HG02623 (cell line): ENCODE results near the gene OR6K3.
"Not testable (repeated sequence)": the region's sequence is repeated elsewhere in the genome, so short reads cannot be mapped to it uniquely, and the experiment has no call there.

Source experiments
- ATAC-seq: cut with Tn5 transposase; IDR thresholded peaks from one replicate; pipeline ENCODE4 v1.9.1; 2021; ENCODE audit warnings: moderate library complexity; ENCODE audit not compliant: unreplicated experiment

Gene OR6K3

GRCh38 chr1:158720620-158721019, at the start of gene OR6K3:
Gene OR6K3, minus strand, starts transcription at chr1:158720720. Its CDS starts 2,605 bp downstream, at chr1:158718115.
- ATAC-seq = no peak

GRCh38 chr1:158754420-158754819, 33.9 kb upstream of the OR6K3 start, which contains the start of gene OR6K6:
Gene OR6K6, plus strand, starts transcription at chr1:158754720. Its CDS starts 168 bp downstream, at chr1:158754888.
- ATAC-seq = no peak

GRCh38 chr1:158752155-158752712, 31.7 kb upstream of the OR6K3 start:
- no peak for ATAC-seq

GRCh38 chr1:158735848-158736247, 15.3 kb upstream of the OR6K3 start:
- no peak for ATAC-seq

- no peak for ATAC-seq
Measured at GRCh38 chr1:158732524-158732923, 12.0 kb upstream of the OR6K3 start.

- ATAC-seq = no peak
Measured at GRCh38 chr1:158731707-158732106, 11.2 kb upstream of the OR6K3 start.

GRCh38 chr1:158730453-158730852, 9.9 kb upstream of the OR6K3 start:
- no peak for ATAC-seq

GRCh38 chr1:158728510-158729225, 8.1 kb upstream of the OR6K3 start:
- ATAC-seq = no peak

GRCh38 chr1:158724442-158724841, 3.9 kb upstream of the OR6K3 start:
- ATAC-seq = no peak

GRCh38 chr1:158719664-158720063, 856 bp downstream of the OR6K3 start:
- ATAC-seq = no peak

- no peak for ATAC-seq
Measured at GRCh38 chr1:158717344-158717743, 3.2 kb downstream of the OR6K3 start.

GRCh38 chr1:158716335-158716734, 4.2 kb downstream of the OR6K3 start:
- no peak for ATAC-seq

GRCh38 chr1:158714754-158715153, 5.8 kb downstream of the OR6K3 start:
- ATAC-seq = no peak

- no peak for ATAC-seq
Measured at GRCh38 chr1:158711098-158711497, 9.4 kb downstream of the OR6K3 start.

GRCh38 chr1:158706096-158706495, 14.4 kb downstream of the OR6K3 start:
- ATAC-seq = no peak

GRCh38 chr1:158700552-158700951, 20.0 kb downstream of the OR6K3 start, which contains the start of gene OR6K2:
Gene OR6K2, minus strand, starts transcription at chr1:158700652. Its CDS starts 0 bp downstream, at chr1:158700652.
- ATAC-seq = no peak

- ATAC-seq = no peak
Measured at GRCh38 chr1:158694596-158694995, 25.9 kb downstream of the OR6K3 start.

- no peak for ATAC-seq
Measured at GRCh38 chr1:158692356-158692755, 28.2 kb downstream of the OR6K3 start.

- ATAC-seq = no peak
Measured at GRCh38 chr1:158691907-158692306, 28.6 kb downstream of the OR6K3 start.

GRCh38 chr1:158691149-158691548, 29.4 kb downstream of the OR6K3 start:
- not testable (repeated sequence) for ATAC-seq

GRCh38 chr1:158689875-158690274, 30.6 kb downstream of the OR6K3 start:
- no peak for ATAC-seq

GRCh38 chr1:158689110-158689509, 31.4 kb downstream of the OR6K3 start:
- no peak for ATAC-seq
